PFSK-1 (cell line): ENCODE data around the gene EIF1.

Experiments
- FOXP2 ChIP-seq: optimal IDR thresholded peaks from 2 replicates; pipeline ENCODE3; 2011; ENCODE audit warnings: borderline replicate concordance, control low read depth, inconsistent platforms; ENCODE audit not compliant: insufficient read depth; ENCODE audit errors: extremely low read length, extremely low read depth
- POLR2AphosphoS5 ChIP-seq: IDR thresholded peaks from 2 replicates; pipeline ENCODE4 v1.6.1; 2012; ENCODE audit warnings: low read depth, mild to moderate bottlenecking, control low read depth, low read length, moderate library complexity
- REST ChIP-seq, 2 experiments: IDR thresholded peaks; 2 replicates each; pipeline versions ENCODE4 v1.6.1 to v1.8.0; 2011 to 2012; ENCODE audit warnings: low read depth in 2 of 2, low read length in 2 of 2, control low read depth in 1 of 2, inconsistent platforms in 1 of 2, mild to moderate bottlenecking in 1 of 2, moderate library complexity in 1 of 2; ENCODE audit not compliant: insufficient read depth in 1 of 2
- SIN3A ChIP-seq: IDR thresholded peaks from 2 replicates; pipeline ENCODE4 v1.6.1; 2012; ENCODE audit warnings: mild to moderate bottlenecking, low read length, moderate library complexity, borderline replicate concordance; ENCODE audit not compliant: insufficient read depth
- TAF1 ChIP-seq: IDR thresholded peaks from 2 replicates; pipeline ENCODE4 v1.6.1; 2012; ENCODE audit warnings: low read length, control low read depth, borderline replicate concordance; ENCODE audit not compliant: insufficient read depth

The EIF1 gene

GRCh38 chr17:41707803-41708669 is 19.4 kb downstream of the EIF1 start:
- TF ChIP-seq POLR2AphosphoS5 (no peak), SIN3A (no peak), TAF1 (no peak), REST (IDR thresholded peaks at IDR 0.05; ENCODE audit: insufficient read depth in 1 of 2, low read depth in 2 of 2, low read length in 2 of 2) (no peak), FOXP2 (no peak)

- TF ChIP-seq FOXP2 (no peak), POLR2AphosphoS5 (no peak), SIN3A (no peak), TAF1 (no peak), REST (IDR thresholded peaks at IDR 0.05; ENCODE audit: insufficient read depth in 1 of 2, low read depth in 2 of 2, low read length in 2 of 2) (no peak)
Observed at GRCh38 chr17:41710472-41711090, 21.9 kb downstream of the EIF1 start.

- TF ChIP-seq POLR2AphosphoS5 (no peak), REST (IDR thresholded peaks at IDR 0.05; ENCODE audit: insufficient read depth in 1 of 2, low read depth in 2 of 2, low read length in 2 of 2) (no peak), TAF1 (no peak), FOXP2 (no peak), SIN3A (no peak)
Observed at GRCh38 chr17:41711669-41712400, 23.1 kb downstream of the EIF1 start, which contains the start of gene GAST. Gene GAST, plus strand, starts transcription at chr17:41712331. Its CDS starts 3,106 bp downstream, at chr17:41715437.

GRCh38 chr17:41717408-41718286 is 29.0 kb downstream of the EIF1 start:
- TF ChIP-seq REST (IDR thresholded peaks at IDR 0.05; ENCODE audit: insufficient read depth in 1 of 2, low read depth in 2 of 2, low read length in 2 of 2) (no peak), POLR2AphosphoS5 (no peak), FOXP2 (no peak), SIN3A (no peak), TAF1 (no peak)
